Subcutaneous adipose tissue (tissue), 4 donors: ENCODE measurements around the gene CSDE1. TPM values are rescaled to one million over a fixed set of nuclear protein-coding genes. Genes with fewer than 3 reads are reported as not detected.

Source experiments
- total RNA-seq, 4 donors: library from RNA; depleted of rRNA; stranded (reverse); fragments of >200 nt; gene quantifications; one replicate each; pipeline ENCODE4 v1.1.0, GENCODE V29; 2016
- TF ChIP-seq, protein P1 (sequence below): fragments of 450-650 bp; IDR thresholded peaks from one replicate; pipeline ENCODE4 v1.5.1; 2016; ENCODE audit warnings: low read depth, mild to moderate bottlenecking, control low read depth, antibody characterized with exemption, moderate library complexity

The CSDE1 gene
- total RNA-seq, 4 donors from 2014 or later = 1,034 to 3,143 (median 1,944) TPM

DNA sequence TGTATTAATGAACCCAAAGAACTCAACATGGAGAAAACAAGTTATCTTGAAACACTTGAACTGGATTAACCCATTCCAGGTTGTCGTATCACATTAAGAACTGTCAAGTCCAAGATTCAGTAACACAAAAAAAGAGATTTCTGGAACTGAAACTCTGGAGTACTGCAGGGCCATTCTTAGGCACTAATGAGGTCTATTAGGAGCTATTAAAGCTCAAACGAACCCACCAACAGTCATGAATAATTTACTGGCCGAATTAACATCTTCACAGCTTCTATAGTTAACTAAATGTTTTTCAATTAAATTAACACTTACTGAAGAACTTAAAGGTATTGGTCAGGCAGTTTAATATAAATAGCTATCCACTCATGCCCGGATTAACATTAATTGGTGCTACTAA lies 4.6 kb downstream of the CSDE1 start:
- TF ChIP-seq, protein P1, sequence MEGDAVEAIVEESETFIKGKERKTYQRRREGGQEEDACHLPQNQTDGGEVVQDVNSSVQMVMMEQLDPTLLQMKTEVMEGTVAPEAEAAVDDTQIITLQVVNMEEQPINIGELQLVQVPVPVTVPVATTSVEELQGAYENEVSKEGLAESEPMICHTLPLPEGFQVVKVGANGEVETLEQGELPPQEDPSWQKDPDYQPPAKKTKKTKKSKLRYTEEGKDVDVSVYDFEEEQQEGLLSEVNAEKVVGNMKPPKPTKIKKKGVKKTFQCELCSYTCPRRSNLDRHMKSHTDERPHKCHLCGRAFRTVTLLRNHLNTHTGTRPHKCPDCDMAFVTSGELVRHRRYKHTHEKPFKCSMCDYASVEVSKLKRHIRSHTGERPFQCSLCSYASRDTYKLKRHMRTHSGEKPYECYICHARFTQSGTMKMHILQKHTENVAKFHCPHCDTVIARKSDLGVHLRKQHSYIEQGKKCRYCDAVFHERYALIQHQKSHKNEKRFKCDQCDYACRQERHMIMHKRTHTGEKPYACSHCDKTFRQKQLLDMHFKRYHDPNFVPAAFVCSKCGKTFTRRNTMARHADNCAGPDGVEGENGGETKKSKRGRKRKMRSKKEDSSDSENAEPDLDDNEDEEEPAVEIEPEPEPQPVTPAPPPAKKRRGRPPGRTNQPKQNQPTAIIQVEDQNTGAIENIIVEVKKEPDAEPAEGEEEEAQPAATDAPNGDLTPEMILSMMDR = no peak

DNA sequence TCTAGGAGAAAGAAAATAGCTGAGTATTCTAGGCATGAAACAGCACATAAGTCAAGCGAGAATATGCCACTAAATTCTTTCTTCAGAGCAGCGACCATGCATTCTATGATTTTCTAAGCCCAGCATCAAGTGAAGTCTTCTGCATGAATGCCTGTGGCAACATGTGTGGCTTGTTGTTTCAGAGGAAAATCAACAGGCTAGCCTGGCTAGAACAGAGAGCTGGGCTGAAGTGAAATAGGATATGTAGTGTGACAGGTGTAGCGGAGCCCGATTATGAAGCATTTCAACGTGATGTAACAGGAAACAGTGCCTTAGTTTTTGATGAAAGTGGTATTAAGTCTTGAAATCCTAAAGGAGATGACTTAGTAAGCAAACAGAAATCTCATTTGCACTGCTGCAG lies 7.0 kb downstream of the CSDE1 start:
- TF ChIP-seq, protein P1 = no peak

DNA sequence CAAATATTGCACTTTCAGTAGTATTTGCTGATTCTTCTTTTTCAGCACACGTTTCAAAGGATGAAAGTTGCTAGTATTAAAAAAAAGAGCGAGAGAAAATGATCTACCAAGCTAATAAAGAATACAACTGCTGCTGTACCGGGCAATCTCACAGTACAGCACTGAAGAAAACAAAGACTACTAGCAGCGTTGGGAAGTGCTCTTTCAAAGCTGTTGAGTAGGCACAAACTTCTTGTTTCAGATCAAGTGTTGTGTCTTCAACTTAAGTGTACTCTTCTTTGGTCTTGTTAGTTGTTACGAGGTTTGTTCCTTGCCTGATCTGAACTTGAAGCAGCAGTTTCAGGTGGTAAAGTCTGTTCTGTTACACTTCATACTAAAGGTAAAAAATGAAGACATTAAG lies 7.9 kb downstream of the CSDE1 start:
- TF ChIP-seq, protein P1 = no peak

DNA sequence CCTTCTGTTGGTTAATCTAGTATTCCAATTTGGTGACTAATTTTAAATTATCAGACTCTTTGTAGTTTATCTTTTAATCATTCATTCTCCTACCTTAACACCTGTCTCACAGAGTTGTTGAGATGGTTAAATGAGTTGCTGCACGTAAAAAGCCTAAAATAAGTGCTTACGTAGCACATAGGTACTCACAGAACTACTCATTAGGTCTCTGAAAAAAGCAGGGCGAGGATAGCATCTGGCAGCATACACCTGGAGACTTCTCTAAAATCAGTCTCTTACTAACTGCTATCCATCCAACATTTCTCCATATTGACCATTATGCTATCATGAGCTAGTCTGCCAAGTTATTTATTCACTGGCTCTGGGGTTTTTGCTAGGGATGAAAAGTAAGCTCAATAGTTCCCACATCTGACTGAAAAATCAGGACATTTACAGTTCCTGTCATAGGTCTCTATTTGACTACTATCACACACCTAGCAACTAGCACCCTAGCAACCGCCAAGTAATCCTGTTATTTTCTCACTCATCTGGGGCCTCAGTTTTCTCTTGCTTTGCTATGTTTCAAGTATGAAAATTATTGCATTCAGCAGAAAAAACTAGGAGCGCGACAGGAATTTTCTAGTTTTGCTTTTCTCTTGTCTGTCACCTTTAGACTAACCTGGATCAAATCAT lies 11.2 kb downstream of the CSDE1 start:
- TF ChIP-seq, protein P1 = no peak

DNA sequence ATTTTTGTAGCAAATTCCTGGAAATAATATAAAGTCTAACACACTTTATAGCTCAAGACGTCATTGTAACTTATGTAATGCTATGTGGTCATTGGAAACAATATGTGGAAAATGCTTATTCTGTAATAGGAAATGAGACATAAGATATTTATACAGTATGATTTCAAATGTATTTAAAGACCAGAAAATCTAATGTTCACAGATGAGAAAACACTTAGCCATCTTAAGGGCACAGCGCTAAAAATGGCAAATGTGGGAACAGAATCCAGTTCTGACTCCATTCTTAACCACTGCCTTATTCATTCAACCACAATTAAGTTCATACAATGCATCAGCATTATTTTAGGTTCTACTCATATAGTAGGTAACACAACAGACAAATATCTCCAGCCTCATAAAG lies 12.5 kb downstream of the CSDE1 start:
- TF ChIP-seq, protein P1 = no peak

DNA sequence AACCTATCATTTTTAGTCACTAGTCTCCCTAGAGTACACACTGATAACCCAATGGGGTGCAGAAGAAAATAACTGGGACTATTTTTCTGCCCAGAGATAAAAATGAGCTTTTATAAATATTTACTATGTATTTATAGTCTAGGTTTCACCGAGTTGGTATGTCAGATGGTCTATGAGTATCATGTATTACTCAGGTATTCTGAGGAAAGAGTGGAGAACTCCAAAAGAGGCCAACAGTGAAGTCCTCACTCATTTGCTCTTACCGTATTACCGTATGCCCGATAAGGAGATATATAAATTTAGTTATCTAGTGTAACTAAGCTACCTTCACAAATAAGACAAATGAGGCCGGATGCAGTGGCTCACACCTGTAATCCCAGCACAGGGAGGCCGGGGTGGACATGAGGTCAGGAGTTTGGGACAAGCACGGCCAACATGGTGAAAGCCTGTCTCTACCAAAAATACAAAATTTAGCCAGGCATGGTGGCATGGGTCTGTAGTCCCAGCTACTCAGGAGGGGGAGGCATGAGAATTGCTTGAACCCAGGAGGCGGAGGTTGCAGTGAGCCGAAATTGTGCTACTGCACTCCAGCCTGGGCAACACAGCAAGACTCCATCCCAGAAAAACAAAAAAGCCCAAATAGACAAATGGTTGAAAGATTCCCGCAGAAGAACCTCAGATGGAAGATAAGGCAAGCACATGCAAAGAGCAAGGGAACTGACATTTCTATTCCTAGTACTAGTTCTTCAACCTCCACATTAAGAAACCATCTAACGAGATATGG lies 15.6 kb downstream of the CSDE1 start:
- TF ChIP-seq, protein P1 = no peak

DNA sequence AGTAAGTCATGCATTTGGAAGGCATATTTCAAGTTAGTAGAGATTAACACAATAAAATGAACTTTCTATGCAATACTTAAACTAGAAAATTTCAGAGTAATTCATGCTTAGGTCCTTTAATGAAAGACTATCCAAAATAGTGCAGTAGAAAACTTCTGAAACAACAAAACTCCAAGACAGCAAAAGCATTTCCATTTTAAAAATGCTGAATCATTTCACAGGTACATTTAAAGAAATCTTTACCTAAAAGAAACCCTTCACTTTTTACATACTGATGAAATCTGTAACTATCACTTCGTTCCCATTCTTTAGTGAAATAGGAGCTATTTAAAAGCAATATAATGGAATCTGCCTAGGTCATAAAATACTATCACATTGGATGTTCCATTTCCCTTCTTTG lies 17.5 kb downstream of the CSDE1 start:
- TF ChIP-seq, protein P1 = no peak
